ENCODE measurements around the gene TAOK2. TPM values are rescaled to one million over a fixed set of nuclear protein-coding genes. Genes with fewer than 3 reads are reported as not detected.

TAOK2 gene
- polyA plus RNA-seq (2011; rRNA removed) (13.7 TPM in 2 replicates), polyA plus RNA-seq (2017; fragmentation: RNase III; extraction: RNeasy Plus Mini Kit Qiagen cat#74134 plus additional on column Dnase treatment) (28.2 to 30.8 TPM (median 30.7 TPM) in 3 replicates), polyA minus RNA-seq (2011; rRNA and poly(A)+ RNA removed) (20.2 and 20.6 TPM in 2 replicates)
- 16.9 and 20.1 TPM in 2 replicates for polyA plus RNA-seq (2012; cell fraction: cytosol; rRNA removed)
- 55.5 and 72.3 TPM in 2 replicates for polyA plus RNA-seq (2012; cell fraction: nucleus; rRNA removed)

DNA sequence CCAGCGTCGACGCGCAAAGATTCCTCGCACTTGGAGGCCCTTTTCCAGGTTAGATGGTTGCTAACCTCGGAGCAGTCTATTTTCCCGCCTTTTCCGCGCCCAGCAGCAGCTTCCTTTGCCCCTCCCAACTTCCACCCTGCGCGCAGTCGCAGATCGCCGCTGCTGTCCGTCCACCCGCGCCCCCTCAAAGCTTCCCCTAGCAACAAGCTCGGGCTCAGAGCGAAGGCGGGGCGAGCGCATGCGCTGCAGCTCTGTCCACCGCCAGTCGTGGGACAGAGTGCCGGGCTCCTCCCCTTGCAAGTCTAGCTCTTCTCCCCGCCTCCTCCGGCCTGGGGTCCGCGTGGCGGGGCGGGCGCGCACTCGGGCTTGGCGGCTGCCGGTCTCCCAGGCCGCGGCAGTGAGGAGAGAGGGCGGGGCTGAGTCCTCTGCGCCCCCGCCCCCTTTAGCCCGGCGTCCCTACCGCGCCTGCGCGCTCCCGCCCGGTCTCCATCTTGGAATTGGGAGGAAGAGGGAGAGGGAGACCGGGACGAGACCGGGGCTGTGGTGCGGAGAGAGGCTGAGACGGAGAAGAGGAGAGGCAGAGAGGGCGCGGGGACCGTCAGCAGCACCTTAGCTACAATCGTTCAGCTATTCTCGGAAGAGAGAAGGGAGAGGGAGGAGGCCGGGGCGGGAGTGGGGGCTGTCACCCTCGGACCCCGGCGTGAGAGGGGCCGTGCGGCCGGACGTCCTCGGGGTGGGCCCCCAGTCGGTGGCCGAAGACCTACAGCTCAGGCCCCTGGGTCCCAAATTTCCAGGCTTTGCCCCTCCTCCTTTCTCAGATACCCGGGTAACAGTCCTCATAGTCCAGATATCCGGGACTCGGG lies at the start of gene TAOK2:
TAOK2 (plus strand) TSS at position 485 of the 863 bp plus-strand sequence. CDS start 3,905 bp downstream, outside the sequence.
- Histone ChIP-seq H3K4me2 (peak within 1 kb of the TSS; percentile 97), H3K27ac (peak within 1 kb of the TSS; percentile 90 to 98), H3K4me3 (peak within 1 kb of the TSS; percentile 67), H3K9me3 (peaks cover 4% of the 10 kb centered on the region; the same call in 1 of the 3 replicates), H3K4me1 (peaks cover 19% of the 10 kb centered on the region)
- DNase-seq (ENCODE audit: low read depth in 1 of 2, low spot score in 1 of 2), result peak; percentile 99 to 100
- TF ChIP-seq TP53 (CRISPR knock-in tag; IDR thresholded peaks at IDR 0.05) (no peak), E2F6 (IDR thresholded peaks at IDR 0.05; ENCODE audit: borderline replicate concordance, low read depth) (peak; percentile 100), EP300 (IDR thresholded peaks at IDR 0.05) (no peak), POLR2A (IDR thresholded peaks at IDR 0.05; ENCODE audit: low read length) (peak; percentile 96), EHF (CRISPR knock-in tag; IDR thresholded peaks at IDR 0.05) (no peak), BHLHE40 (IDR thresholded peaks at IDR 0.05; ENCODE audit: low read depth, low read length) (no peak), BCL3 (IDR thresholded peaks at IDR 0.05) (peak; percentile 82; the same call in 1 of the 3 replicates), HOXB13 (CRISPR knock-in tag; IDR thresholded peaks at IDR 0.05; ENCODE audit: low read depth) (no peak), ESRRA (IDR thresholded peaks at IDR 0.05; ENCODE audit: borderline replicate concordance, low read length) (no peak), RFX5 (IDR thresholded peaks at IDR 0.05) (peak; percentile 97), TFCP2L1 (CRISPR knock-in tag; IDR thresholded peaks at IDR 0.05) (peak; percentile 54; the same call in 1 of the 2 replicates), ZNF302 (CRISPR knock-in tag; IDR thresholded peaks at IDR 0.05) (no peak), KDM5A (IDR thresholded peaks at IDR 0.05) (no peak; the same call in 1 of the 2 replicates), CHD2 (IDR thresholded peaks at IDR 0.05; ENCODE audit: low read length, partially characterized antibody) (no peak), CBX2 (IDR thresholded peaks at IDR 0.05; ENCODE audit: borderline replicate concordance, low read depth) (no peak), MAX (IDR thresholded peaks at IDR 0.05) (peak; percentile 99), HOXB5 (CRISPR knock-in tag; IDR thresholded peaks at IDR 0.05) (0 out of 2 replicates have a peak, but pooled peaks have one; percentile 38), RAD21 (conservative IDR thresholded peaks at IDR 0.05 in 1 of 2, IDR thresholded peaks at IDR 0.05 in 1 of 2) (peak in 1 of 2 experiments; percentile 16; a peak in 1 of 5 replicates), ATOH8 (CRISPR knock-in tag; IDR thresholded peaks at IDR 0.05; ENCODE audit: low read depth) (no peak; the same call in 1 of the 2 replicates), CBX8 (IDR thresholded peaks at IDR 0.05) (no peak), MYC (IDR thresholded peaks at IDR 0.05; ENCODE audit: borderline replicate concordance, low read length) (peak; percentile 86), NFE2L2 (conservative IDR thresholded peaks at IDR 0.05; ENCODE audit: low read length) (no peak), SMC3 (IDR thresholded peaks at IDR 0.05) (0 out of 3 replicates have a peak, but pooled peaks have one; percentile 15), PBX3 (IDR thresholded peaks at IDR 0.05) (0 out of 2 replicates have a peak, but pooled peaks have one; percentile 61), JUN (IDR thresholded peaks at IDR 0.05) (peak; percentile 63 to 89; a peak in 3 of 5 replicates), MAZ (IDR thresholded peaks at IDR 0.05; ENCODE audit: borderline replicate concordance, low read depth, low read length) (peak; percentile 75; the same call in 1 of the 2 replicates), ZFP36 (IDR thresholded peaks at IDR 0.05; ENCODE audit: borderline replicate concordance, partially characterized antibody) (no peak)
- TF ChIP-seq, protein P1, sequence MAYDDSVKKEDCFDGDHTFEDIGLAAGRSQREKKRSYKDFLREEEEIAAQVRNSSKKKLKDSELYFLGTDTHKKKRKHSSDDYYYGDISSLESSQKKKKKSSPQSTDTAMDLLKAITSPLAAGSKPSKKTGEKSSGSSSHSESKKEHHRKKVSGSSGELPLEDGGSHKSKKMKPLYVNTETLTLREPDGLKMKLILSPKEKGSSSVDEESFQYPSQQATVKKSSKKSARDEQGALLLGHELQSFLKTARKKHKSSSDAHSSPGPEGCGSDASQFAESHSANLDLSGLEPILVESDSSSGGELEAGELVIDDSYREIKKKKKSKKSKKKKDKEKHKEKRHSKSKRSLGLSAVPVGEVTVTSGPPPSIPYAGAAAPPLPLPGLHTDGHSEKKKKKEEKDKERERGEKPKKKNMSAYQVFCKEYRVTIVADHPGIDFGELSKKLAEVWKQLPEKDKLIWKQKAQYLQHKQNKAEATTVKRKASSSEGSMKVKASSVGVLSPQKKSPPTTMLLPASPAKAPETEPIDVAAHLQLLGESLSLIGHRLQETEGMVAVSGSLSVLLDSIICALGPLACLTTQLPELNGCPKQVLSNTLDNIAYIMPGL (CRISPR knock-in tag; IDR thresholded peaks at IDR 0.05; ENCODE audit: borderline replicate concordance), result peak; percentile 23; the same call in 1 of the 2 replicates
- CTCF ChIA-PET, result interaction anchor here (0.7 to 2.7 kb wide), 18 partner anchors 10 to 275 kb away, joined by 3 to 18 read pairs (median 4); partner anchors contain the start of genes C16orf92, KCTD13, TBX6 and TLCD3B
- FAIRE-seq, result no peak
- WGBS (ENCODE audit: missing lambda C conversion rate), result 10% methylated on average over 50 of the region's 75 CpGs
- ATAC-seq, result peak; percentile 91 to 98
- POLR2A ChIA-PET, result interaction anchor here (0.9 to 2.0 kb wide), 13 partner anchors 11 to 162 kb away, joined by 3 to 27 read pairs (median 5); partner anchors contain the start of genes ASPHD1, HIRIP3, INO80E and KCTD13

Data from A549 (cell line).